Stimulated activated CD4-positive, alpha-beta T cell treated with anti-CD3 and anti-CD28 coated beads, Interleukin-1b, Interleukin-23, amount 100 ng/mL, for 4 hours (primary cell): Measurements from ENCODE around the gene PCDH9.

Source experiments
- DNase-seq, 2 donors: peaks; one replicate each; pipeline ENCODE4 v3.0.0-alpha.2; 2020; ENCODE audit warnings: low read depth in 2 of 2

The PCDH9 gene

GRCh38 chr13:66844933-66845332 is 385.2 kb downstream of the PCDH9 start:
- DNase-seq, result no peak

DNA sequence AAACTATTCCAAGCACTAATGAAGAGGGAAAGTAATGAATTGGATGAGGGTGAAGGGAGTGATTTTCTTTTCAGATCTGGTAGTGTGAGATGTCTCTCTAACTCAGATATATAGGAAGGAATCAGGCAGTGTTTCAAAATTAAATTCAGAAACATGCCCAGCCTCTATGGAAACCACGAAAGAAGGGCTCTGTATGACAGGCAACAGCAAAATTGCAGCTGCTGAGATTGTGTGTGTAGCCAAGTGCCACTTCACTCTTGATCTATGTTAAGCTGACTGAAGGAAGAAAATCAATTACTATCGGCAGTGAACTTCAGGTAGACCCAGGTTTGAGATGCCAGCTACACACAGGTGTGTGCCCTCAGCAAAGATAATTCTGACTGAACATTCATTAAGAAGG is 387.4 kb downstream of the PCDH9 start:
- DNase-seq, result no peak

GRCh38 chr13:66840621-66841020 is 389.5 kb downstream of the PCDH9 start:
- no peak for DNase-seq

DNA sequence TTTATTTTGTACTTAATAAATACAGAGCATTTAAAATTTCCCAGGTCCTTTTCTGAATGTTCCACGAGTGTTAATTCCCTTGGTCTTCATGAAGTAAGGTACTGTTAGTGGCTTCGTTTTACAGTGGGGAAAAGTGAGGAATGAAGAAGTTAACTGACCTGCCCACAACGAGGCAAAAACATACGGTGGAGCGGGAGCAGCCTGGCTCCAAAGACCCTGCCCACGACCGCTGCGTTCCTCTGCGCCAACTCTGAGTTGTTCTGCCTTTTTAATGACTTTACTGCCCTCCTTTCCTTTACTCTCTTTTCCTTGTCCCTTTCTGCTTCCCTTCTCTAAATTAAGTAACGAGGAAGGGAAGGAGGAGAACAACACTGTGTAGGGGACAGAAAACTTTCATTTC is 392.9 kb downstream of the PCDH9 start:
- DNase-seq, result no peak

GRCh38 chr13:66835040-66835628 is 395.0 kb downstream of the PCDH9 start:
- no peak for DNase-seq

DNA sequence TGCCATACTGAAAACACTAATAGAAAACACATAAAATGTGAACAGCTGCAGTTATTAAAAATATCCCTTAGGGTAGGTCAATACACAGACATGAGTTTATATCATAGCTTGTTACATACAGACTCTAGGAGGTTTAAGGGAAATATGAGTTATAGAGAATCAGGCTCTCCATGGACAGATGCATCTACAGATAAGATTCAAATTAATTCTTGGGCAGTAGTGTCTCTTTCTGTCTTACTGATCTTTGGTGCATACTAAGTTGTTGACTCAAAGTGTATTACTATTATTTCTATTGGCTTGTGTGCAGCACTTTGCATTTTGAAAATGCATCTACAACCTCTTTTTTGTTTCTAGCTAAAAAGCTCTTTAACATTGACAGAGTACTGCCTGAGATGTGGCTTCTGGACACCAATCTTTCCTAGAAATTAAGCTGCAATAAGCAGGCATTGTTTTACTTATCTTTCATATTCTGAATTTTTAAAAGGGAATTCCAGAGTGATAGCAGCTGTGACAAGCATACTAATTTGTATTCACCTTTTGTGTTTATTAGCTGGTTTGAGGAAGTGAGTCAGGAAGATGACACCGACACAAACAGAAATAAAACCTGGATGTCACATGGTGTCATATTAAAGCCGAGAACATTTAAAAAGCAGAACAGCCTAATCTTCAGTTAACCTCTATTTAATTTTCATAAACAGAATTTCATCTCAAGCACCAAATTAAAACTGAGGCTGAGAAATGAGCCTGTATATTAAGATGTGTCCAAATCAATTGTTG is 399.0 kb downstream of the PCDH9 start:
- no peak for DNase-seq

DNA sequence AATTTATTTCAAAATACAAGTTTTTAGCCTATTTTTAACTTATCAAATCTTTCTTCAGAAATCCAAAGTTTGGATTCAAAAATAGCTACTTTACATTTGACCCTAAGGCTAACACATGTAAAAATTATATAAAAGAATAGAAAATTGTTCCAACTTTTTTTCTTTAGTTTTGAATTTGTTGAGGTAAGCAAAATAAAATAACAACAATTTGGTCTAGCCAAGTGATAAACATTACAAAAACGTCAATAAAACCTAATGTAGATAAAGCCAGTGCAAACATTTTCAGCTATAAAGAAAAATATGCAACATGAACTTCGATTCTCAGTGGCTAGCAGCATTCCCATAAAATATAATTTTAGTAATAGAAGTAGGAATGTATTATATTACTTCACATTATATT is 400.3 kb downstream of the PCDH9 start:
- DNase-seq, result no peak

DNA sequence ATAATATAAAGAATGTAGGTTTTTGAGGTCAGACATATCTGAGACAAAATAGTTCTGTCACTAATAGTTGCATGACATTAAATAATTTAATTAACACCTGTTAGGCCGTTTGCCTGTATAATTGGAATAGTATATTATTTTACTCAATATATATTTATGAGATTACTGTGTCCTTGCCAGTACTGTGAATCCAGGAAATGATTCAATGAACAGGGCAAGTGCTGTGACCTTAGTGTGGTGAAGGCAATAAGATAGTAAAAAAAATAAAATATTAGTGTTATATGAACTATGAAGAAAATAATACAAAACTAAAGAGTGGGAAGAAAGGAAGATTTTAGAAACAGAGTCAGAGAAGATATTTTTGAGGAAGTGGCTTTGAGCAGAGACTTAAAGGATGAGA is 403.7 kb downstream of the PCDH9 start:
- DNase-seq, result no peak

- no peak for DNase-seq
Observed at GRCh38 chr13:66821551-66821950, 408.6 kb downstream of the PCDH9 start.

GRCh38 chr13:66811455-66811854 is 418.7 kb downstream of the PCDH9 start:
- no peak for DNase-seq

DNA sequence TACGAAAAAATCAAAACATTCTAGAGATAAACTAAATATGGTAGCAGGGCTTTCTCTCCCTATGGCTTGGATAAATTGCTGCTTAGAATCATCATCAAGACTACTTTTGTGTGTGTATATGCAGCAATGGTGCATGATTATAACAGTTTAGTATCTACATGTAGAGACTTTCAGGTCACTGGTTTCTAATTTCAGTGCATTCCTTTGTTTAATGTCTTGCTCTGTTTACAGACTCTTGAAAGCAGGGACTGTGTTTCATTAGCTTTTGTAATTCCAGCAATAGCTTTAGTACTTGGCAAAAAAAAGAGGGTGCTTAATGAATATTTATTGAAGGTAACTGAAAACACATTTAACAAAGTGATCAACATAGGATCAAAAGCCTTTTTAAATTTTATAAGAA is 420.7 kb downstream of the PCDH9 start:
- DNase-seq, result no peak

GRCh38 chr13:66807251-66807650 is 422.9 kb downstream of the PCDH9 start:
- DNase-seq, result no peak

- no peak for DNase-seq
Observed at GRCh38 chr13:66805657-66806056, 424.5 kb downstream of the PCDH9 start.

DNA sequence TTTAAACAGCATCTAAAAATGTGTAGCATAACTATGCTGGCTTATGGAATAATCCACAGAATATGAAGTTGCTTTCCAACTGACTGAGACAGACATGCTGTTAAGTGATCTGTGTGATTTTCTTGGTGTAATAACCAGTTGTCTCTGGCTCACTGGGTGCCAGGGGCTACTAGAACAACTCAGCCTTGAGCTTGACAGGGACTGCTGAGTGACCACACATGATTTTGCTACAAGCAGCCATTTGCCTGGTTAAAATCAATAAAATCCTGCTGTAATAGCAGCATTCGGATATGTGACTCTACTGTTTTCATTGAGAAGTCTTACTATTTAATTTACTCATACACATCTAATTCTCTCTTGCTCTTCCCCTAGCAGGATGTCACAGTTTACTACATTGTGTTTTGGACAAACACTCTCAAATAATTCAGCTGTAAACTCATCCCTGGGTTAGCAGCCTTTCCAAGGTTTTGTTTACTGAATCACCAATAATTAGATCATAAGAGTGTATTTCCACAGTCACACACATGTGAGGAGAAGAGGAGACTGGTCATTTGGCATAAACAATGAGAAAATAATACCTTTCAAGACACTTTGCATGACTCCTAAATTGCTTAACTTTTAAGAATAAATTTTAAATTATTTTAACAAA is 426.2 kb downstream of the PCDH9 start:
- DNase-seq, result no peak

DNA sequence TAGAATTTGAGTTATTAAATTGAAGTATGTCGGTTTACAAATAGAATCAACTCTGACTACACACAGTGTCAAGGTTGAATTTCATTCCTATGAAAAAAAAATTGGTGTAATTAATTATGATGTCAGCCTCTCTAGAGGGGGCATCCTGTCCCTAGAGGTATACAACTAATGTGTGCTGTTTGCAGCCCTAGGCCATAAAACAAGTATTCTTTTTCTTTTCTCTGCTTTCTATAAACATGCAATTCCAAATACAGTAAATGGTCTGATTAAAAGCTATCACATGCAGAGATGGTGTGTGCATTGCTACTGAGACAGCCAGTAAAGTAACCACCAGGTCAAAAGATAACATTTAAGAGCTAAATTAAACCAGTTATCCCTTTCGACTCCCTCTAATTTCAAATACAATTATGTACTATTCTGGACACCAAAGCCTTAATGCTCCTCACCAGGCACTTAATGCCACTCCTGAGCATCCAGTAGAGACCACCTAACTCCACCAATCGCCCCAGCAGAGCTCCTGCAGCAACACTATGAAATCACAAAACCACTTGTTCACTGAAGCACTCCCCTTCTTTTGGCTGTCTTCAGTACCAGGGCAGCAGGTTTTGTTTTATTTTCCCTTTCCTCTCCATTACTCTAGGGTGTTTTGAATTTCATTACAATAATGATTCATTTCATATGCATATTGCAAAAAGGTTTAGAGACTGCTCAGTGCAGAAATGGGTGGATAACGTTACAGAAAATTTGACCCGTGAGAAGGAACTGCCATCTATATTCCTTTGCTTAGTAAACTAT is 426.9 kb downstream of the PCDH9 start:
- no peak for DNase-seq

DNA sequence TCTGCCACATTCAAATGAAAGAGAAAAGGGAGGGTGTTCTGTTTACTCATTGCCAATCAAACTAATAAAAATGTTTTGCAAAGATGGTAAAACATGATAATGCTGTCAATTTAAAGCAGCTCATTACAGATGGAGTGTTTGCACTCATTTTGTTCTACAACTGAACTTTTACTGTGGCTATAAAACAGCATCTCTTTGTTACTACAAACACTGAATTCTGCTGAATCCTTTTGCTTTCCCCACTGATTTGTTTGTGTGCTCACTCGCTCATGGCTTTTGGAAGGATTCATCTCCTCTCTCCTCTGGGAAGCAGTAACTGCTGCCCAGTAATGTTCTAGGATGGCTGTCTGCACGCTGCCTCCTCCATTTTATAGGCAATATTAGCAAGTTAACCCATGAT is 434.5 kb downstream of the PCDH9 start:
- no peak for DNase-seq

DNA sequence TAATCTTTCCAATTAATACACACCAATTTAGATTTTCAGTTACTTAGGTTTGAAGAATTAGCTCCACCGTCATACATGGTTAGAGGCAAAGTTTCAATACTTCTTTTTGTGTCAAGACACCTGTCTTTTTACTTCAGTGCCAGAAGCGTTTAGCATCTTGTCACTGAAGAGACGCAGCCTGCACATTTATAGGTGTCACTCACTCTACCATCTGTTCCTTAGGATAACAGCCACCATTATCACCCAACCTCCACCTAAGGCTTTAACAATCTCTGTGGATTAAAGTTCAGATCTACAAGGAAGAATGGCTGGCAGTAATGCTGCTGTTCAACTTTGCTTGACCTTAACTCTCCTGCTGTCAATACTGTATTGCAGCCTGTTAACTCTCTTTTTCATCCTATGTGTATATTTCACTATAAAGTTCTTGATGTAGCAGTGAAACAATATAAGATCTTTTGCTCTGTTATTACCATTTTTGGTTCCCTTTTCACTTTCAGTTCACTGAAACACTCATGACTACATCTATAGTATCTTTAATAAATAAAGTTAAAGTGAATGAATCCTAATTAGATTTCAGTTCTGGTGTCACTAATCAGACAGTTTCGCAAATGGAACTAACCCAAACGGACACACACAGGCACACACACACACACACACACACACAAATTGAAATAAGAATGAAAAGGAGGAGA is 435.6 kb downstream of the PCDH9 start:
- DNase-seq, result no peak

- DNase-seq, result no peak
Observed at GRCh38 chr13:66790861-66791260, 439.3 kb downstream of the PCDH9 start.

DNA sequence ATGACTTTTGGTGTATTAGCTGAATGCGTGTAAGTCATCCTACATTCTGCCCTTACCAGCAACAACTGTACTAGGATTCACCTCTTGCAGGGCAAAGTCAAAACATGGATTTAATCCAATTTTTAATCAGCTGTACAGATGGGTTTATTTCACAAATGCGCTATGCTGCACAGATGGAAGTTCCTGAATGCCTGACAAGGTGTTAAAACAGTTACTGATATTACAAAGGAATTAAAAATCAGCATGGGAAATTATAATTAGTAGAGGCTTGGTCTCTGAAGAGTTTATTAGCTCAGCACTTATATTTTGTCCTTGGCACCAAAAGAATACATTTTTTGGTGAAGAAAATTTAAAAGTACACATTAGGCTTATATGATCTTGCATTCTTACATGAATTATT is 448.9 kb downstream of the PCDH9 start:
- no peak for DNase-seq

- DNase-seq, result no peak
Observed at GRCh38 chr13:66780814-66781213, 449.3 kb downstream of the PCDH9 start.

DNA sequence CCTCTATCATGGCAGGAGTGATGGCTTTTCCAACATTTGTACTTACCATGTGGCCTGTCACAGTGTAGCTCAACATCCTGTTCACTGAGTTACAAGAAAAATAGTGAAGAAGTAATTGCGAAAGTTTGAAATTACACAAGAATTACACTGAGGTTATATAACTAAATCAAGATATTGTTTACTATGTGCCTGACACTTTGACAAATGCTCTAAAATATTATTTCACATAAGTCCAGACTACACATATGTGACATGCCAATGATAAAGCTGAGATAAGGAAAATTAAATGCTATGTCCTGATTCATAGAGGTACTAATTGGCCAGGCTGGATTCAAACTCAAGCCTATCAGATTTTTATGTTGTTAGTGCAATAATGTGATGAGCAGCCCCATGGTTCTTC is 451.7 kb downstream of the PCDH9 start:
- no peak for DNase-seq

DNA sequence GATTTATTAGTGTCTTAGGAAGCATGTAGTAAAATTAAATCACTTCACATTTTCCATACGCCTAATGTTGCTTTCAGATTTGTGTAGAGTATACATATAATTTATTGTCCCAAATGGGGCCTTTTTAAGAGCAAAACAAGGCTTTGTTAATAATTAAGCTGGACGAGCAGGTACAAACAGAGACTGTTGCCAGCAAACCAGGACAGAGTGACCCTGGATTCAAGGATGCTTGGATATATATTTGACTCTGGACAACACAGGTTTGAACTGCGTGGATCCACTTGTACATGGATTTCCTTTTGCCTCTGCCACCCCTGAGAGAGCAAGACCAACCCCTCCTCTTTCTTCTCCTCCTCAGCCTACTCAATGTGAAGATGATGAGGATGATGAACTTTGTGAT is 454.9 kb downstream of the PCDH9 start:
- DNase-seq, result no peak
